Endodermal cell (in vitro differentiated cells): ENCODE results near the gene CTNND2. TPM values are rescaled to one million over a fixed set of nuclear protein-coding genes. Genes with fewer than 3 reads are reported as not detected.

Source experiments
- DNase-seq: peaks from one replicate; pipeline ENCODE4 v3.0.0-alpha.2; 2017
- H3K27ac ChIP-seq: 2 replicates; pipeline ENCODE4 v1.5.1; 2013; ENCODE audit warnings: mild to moderate bottlenecking, low read depth, low read length, moderate library complexity
- H3K27me3 ChIP-seq: 2 replicates; pipeline ENCODE4 v1.6.1; 2013; ENCODE audit warnings: mild to moderate bottlenecking, low read length, moderate library complexity; ENCODE audit not compliant: insufficient read depth, control insufficient read depth, poor library complexity, severe bottlenecking
- H3K36me3 ChIP-seq: 2 replicates; pipeline ENCODE4 v1.7.0; 2013; ENCODE audit warnings: mild to moderate bottlenecking, low read length, moderate library complexity; ENCODE audit not compliant: control insufficient read depth, insufficient read depth
- H3K4me1 ChIP-seq: one replicate; pipeline ENCODE4 v1.7.0; 2013; ENCODE audit warnings: low read length; ENCODE audit not compliant: control insufficient read depth, insufficient read depth
- H3K4me3 ChIP-seq: 2 replicates; pipeline ENCODE4 v1.5.1; 2013; ENCODE audit warnings: mild to moderate bottlenecking, low read length, moderate library complexity
- H3K9ac ChIP-seq: 2 replicates; pipeline ENCODE4 v1.6.1; 2013; ENCODE audit warnings: mild to moderate bottlenecking, low read length, moderate library complexity; ENCODE audit not compliant: poor library complexity, severe bottlenecking; ENCODE audit errors: extremely low read depth
- H3K9me3 ChIP-seq: 2 replicates; pipeline ENCODE4 v1.6.1; 2013; ENCODE audit warnings: mild to moderate bottlenecking, low read length, moderate library complexity; ENCODE audit not compliant: control insufficient read depth
- H3K27ac Mint-ChIP-seq: 2 replicates; pipeline ENCODE4 v1.8.0; 2020; ENCODE audit warnings: mixed read lengths
- H3K27me3 Mint-ChIP-seq: 2 replicates; pipeline ENCODE4 v1.8.0; 2021; ENCODE audit warnings: mild to moderate bottlenecking, mixed read lengths; ENCODE audit not compliant: insufficient read depth
- H3K36me3 Mint-ChIP-seq: 2 replicates; pipeline ENCODE4 v1.8.0; 2020; ENCODE audit warnings: low read depth, mixed read lengths
- H3K4me1 Mint-ChIP-seq: 2 replicates; pipeline ENCODE4 v1.8.0; 2020; ENCODE audit warnings: mixed read lengths
- H3K4me3 Mint-ChIP-seq: 2 replicates; pipeline ENCODE4 v1.8.0; 2020; ENCODE audit warnings: mild to moderate bottlenecking, moderate library complexity, mixed read lengths
- H3K9me3 Mint-ChIP-seq: 2 replicates; pipeline ENCODE4 v1.8.0; 2020; ENCODE audit warnings: mild to moderate bottlenecking, mixed read lengths
- WGBS, 2 experiments: methylation state at CpG; one replicate each; pipeline versions ENCODE4 v1.1.5 to v1.1.7; 2013; ENCODE audit warnings: missing lambda C conversion rate in 2 of 2, mixed read lengths in 1 of 2; ENCODE audit not compliant: insufficient coverage in 1 of 2, insufficient read length in 1 of 2; 5-methylcytosine and 5-hydroxymethylcytosine counted together
- total RNA-seq, 2 donors: library from RNA; stranded (reverse); fragmentation: NEBNext Ultra II Directional in 1 of 2; extraction: Animal tissue kit (Norgen Biotek cat#: 25700) in 1 of 2; gene quantifications; 2 replicates in 1 of 2; 3 replicates in 1 of 2; pipeline ENCODE4 v1.2.1, GENCODE V29; 2021
- TF ChIP-seq, protein P1 (sequence below): fragments of 200-600 bp; sonication (generic); conservative IDR thresholded peaks from 2 replicates; pipeline ENCODE4 v1.5.0; 2021; ENCODE audit warnings: antibody characterized with exemption, mild to moderate bottlenecking

The CTNND2 gene
- total RNA-seq, 2 donors from 2014 or later, result 6.5 to 10.3 TPM

DNA sequence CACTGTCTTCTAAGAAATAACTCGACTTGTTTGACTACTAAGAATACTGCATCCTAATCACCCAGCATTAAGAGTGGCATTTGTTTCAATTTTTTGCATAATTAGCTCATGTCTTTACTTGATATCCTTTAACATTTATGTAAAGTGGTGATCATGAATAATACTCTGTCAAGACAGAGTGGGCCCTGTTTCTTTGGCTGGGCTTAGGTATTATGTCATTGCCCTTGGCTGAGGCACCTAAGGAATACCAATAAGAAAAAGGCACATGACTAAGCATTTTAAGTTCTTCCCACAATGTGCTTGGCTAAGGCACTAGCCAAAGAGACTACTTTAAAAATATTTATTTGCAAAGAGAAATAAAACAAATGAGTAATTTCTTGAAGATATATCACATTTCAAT, 308.1 kb downstream of the CTNND2 start:
- Mint-ChIP-seq H3K27me3 (no peaks in the 10 kb centered on the region), H3K4me3 (no peak overlapping the region), H3K36me3 (no peaks in the 10 kb centered on the region), H3K4me1 (peaks cover 4% of the 10 kb centered on the region), H3K27ac (no peak overlapping the region), H3K9me3 (no peaks in the 10 kb centered on the region)
- DNase-seq, result no peak
- Histone ChIP-seq H3K9ac (no peak overlapping the region), H3K4me3 (no peak overlapping the region), H3K27ac (no peak overlapping the region), H3K27me3 (no peaks in the 10 kb centered on the region), H3K4me1 (no peaks in the 10 kb centered on the region), H3K36me3 (no peaks in the 10 kb centered on the region), H3K9me3 (no peaks in the 10 kb centered on the region)
- TF ChIP-seq, protein P1, sequence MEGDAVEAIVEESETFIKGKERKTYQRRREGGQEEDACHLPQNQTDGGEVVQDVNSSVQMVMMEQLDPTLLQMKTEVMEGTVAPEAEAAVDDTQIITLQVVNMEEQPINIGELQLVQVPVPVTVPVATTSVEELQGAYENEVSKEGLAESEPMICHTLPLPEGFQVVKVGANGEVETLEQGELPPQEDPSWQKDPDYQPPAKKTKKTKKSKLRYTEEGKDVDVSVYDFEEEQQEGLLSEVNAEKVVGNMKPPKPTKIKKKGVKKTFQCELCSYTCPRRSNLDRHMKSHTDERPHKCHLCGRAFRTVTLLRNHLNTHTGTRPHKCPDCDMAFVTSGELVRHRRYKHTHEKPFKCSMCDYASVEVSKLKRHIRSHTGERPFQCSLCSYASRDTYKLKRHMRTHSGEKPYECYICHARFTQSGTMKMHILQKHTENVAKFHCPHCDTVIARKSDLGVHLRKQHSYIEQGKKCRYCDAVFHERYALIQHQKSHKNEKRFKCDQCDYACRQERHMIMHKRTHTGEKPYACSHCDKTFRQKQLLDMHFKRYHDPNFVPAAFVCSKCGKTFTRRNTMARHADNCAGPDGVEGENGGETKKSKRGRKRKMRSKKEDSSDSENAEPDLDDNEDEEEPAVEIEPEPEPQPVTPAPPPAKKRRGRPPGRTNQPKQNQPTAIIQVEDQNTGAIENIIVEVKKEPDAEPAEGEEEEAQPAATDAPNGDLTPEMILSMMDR, result no peak
- 92 to 100% methylated on average over 1 of the region's 1 CpG for WGBS, 2 experiments

DNA sequence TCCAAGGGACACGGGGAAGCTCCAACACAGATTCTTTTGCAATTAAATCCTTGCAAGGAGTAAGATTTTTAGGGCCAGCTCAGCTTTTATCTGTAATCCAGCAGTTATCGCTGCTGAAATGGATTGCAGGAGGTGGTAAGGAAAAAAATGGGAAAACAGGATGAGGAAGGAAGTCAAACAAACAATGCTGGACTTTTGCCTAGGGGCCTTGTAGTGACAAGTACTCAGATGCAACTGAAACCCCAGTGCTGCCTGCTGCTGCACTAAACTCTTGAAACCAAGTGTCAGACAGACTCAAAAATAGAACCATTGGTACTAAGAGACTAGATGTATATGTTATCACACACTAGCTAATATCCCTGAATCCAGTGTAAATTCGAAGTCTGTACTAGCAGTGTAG, 309.2 kb downstream of the CTNND2 start:
- no peaks in the 10 kb centered on the region for H3K36me3 Mint-ChIP-seq
- 74 to 83% methylated on average over 1 to 2 of the region's 3 CpGs for WGBS, 2 experiments
- no peak overlapping the region for H3K4me3 Mint-ChIP-seq
- Histone ChIP-seq H3K27me3 (no peaks in the 10 kb centered on the region), H3K4me3 (no peak overlapping the region), H3K36me3 (no peaks in the 10 kb centered on the region), H3K9ac (no peak overlapping the region), H3K9me3 (no peaks in the 10 kb centered on the region), H3K27ac (peak overlapping the region; percentile 25), H3K4me1 (no peaks in the 10 kb centered on the region)
- DNase-seq, result no peak
- peaks cover 4% of the 10 kb centered on the region for H3K4me1 Mint-ChIP-seq
- peaks cover 2% of the 10 kb centered on the region for H3K9me3 Mint-ChIP-seq
- H3K27me3 Mint-ChIP-seq, result no peaks in the 10 kb centered on the region
- TF ChIP-seq, protein P1, result no peak
- no peak overlapping the region for H3K27ac Mint-ChIP-seq

DNA sequence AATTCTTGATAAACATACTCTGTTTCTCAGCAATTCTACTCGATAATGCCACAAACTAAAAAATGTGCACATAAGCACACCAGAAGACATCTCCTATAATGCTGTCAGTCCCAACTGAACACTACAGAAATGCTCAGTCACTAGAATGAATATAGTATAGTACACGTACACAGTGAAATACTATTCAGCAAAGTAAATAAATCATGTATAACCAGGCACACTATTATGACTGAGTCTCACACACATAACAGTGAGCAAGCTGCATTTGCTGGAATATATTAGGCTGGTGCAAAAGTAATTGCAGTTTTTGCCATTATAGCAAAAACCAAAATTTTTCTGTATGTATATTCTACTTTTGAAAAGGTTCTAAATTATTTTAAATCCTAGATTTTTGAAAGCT, 310.2 kb downstream of the CTNND2 start:
- H3K36me3 ChIP-seq, result no peaks in the 10 kb centered on the region
- no peaks in the 10 kb centered on the region for H3K27me3 ChIP-seq
- H3K4me1 ChIP-seq, result no peaks in the 10 kb centered on the region
- H3K4me3 ChIP-seq, result no peak overlapping the region
- no peak for DNase-seq
- no peak overlapping the region for H3K27ac Mint-ChIP-seq
- H3K4me1 Mint-ChIP-seq, result peaks cover 4% of the 10 kb centered on the region
- peaks cover 2% of the 10 kb centered on the region for H3K9me3 Mint-ChIP-seq
- H3K27me3 Mint-ChIP-seq, result no peaks in the 10 kb centered on the region
- H3K4me3 Mint-ChIP-seq, result no peak overlapping the region
- no peak overlapping the region for H3K9ac ChIP-seq
- no peaks in the 10 kb centered on the region for H3K36me3 Mint-ChIP-seq
- no peaks in the 10 kb centered on the region for H3K9me3 ChIP-seq
- WGBS, 2 experiments, result 100% methylated on average over 2 of the region's 2 CpGs; no CpG with 5 or more reads in 1 of the 2 experiments
- H3K27ac ChIP-seq, result no peak overlapping the region
- TF ChIP-seq, protein P1, result no peak
